AG04450 (cell line): ENCODE data around the gene NOCT. TPM values are rescaled to one million over a fixed set of nuclear protein-coding genes. Genes with fewer than 3 reads are reported as not detected.

Experiments used
- CTCF ChIA-PET: fragments of 300-600, 350-600 bp; formaldehyde crosslinking; extraction: SDS; loops from one replicate; lab custom pipeline; 2022; ENCODE audit warnings: antibody characterized with exemption, inconsistent platforms; lab: Charles Lee
- POLR2A ChIA-PET: fragments of 350-600 bp; formaldehyde crosslinking; extraction: SDS; loops from one replicate; lab custom pipeline; 2021; ENCODE audit warnings: antibody characterized with exemption, inconsistent platforms; lab: Yijun Ruan, JAX
- DNase-seq: peaks from one replicate; pipeline ENCODE4 v3.0.0-alpha.2; 2011; ENCODE audit warnings: low read depth, low spot score
- H3K27ac ChIP-seq: one replicate; pipeline ENCODE4 v1.5.1; 2012; ENCODE audit warnings: low read depth, low read length, control low read depth
- H3K27me3 ChIP-seq: one replicate; pipeline ENCODE4 v1.6.0; 2012; ENCODE audit warnings: low read length; ENCODE audit not compliant: control insufficient read depth, insufficient read depth
- H3K4me3 ChIP-seq: 2 replicates; pipeline ENCODE4 v1.5.1; 2011; ENCODE audit warnings: mild to moderate bottlenecking, low read depth, low read length, control low read depth
- H3K9me3 ChIP-seq: 2 replicates; pipeline ENCODE4 v1.5.1; 2012; ENCODE audit warnings: low read length; ENCODE audit not compliant: control insufficient read depth, insufficient read depth
- polyA plus RNA-seq: library from polyadenylated mRNA; depleted of rRNA; stranded (reverse); fragments of >200 nt; gene quantifications from 2 replicates; pipeline ENCODE4 v1.2.3, GENCODE V29; 2011
- TF ChIP-seq, protein P1 (sequence below): IDR thresholded peaks from 2 replicates; pipeline ENCODE4 v1.5.1; 2011; ENCODE audit warnings: low read depth, low read length, control low read depth, inconsistent platforms

The NOCT gene
- polyA plus RNA-seq, 1 experiment = 5.8 TPM

DNA sequence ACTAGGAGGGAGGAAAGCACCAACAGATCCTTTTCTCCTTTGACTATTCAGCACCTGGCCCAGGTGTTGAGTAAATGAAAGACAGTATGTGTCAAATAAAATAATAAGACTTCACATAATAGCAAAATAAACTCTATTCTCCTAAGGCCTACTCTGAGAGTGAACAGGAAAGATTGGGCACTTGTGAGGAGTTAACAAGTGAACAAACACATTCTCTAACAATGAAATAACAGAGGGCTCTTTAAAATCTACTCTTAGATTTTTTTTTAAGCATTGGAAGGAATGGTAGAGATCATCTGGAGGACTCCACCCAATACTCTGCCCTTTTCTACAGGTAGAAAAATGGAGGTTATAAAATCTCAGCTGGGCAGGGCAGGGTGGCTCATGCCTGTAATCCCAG, 39.1 kb upstream of the NOCT start:
- TF ChIP-seq, protein P1, sequence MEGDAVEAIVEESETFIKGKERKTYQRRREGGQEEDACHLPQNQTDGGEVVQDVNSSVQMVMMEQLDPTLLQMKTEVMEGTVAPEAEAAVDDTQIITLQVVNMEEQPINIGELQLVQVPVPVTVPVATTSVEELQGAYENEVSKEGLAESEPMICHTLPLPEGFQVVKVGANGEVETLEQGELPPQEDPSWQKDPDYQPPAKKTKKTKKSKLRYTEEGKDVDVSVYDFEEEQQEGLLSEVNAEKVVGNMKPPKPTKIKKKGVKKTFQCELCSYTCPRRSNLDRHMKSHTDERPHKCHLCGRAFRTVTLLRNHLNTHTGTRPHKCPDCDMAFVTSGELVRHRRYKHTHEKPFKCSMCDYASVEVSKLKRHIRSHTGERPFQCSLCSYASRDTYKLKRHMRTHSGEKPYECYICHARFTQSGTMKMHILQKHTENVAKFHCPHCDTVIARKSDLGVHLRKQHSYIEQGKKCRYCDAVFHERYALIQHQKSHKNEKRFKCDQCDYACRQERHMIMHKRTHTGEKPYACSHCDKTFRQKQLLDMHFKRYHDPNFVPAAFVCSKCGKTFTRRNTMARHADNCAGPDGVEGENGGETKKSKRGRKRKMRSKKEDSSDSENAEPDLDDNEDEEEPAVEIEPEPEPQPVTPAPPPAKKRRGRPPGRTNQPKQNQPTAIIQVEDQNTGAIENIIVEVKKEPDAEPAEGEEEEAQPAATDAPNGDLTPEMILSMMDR = no peak
- ChIA-PET CTCF (interaction anchor here (0.7 kb wide), 1 partner anchor 34 kb away, joined by 8 read pairs; no protein-coding TSS in a partner anchor), POLR2A (no interaction called here)

DNA sequence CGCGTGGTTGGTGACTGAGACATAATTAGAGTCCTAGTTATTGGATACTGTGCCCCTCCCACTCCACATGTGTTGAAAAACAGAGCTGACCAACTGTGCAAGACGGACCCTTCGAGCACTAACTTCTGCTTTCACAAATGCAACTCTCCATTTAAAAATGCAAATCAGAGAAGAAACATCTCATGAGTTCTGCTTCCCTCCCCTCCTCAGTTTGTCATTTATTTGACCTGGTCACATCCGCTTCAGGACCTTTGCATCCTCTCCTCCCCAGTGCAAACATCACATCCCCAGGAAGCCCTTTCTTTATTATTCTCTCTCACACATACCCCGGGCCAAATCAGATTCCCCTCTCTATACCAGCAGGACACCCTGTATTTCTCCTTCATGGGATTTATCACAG, 38.1 kb upstream of the NOCT start:
- H3K27me3 ChIP-seq = peaks cover 2% of the 10 kb centered on the region
- ChIA-PET CTCF (no interaction called here), POLR2A (no interaction called here)
- H3K27ac ChIP-seq = no peak overlapping the region
- DNase-seq = no peak
- H3K4me3 ChIP-seq = no peak overlapping the region
- H3K9me3 ChIP-seq = no peaks in the 10 kb centered on the region
- TF ChIP-seq, protein P1 = no peak

More for the DNA sequence above, 39.1 kb upstream of the NOCT start:
- H3K27me3 ChIP-seq = peaks cover 2% of the 10 kb centered on the region
- no peak overlapping the region for H3K4me3 ChIP-seq
- no peak overlapping the region for H3K27ac ChIP-seq
- no peak for DNase-seq
- no peaks in the 10 kb centered on the region for H3K9me3 ChIP-seq

DNA sequence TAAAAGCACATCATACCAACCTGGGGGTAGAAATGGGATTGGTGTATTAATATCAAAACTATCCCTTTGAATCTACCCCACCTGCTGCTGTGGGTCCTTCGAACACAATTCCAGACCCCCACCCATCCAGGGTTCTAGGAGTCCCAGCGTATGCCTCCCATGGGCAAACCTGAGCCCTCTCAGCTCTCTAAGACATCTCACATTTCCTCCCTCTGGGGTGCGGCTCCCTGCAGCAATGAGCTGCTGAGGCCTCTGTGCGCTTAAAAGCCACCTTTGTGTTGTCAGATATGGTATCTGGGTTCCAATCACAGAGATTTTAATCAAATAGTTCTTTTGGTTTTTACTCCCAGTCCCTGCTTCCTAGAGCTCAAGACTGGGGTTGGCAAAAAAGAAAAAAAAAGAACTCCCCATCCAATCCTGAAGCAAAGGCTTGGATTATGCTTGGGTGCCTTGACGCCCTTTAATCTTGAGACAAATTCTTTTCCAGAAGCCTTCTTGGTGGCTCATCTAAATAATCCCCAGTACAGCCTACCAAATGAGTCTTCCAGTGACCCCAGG, 37.5 kb upstream of the NOCT start:
- DNase-seq = no peak
- H3K4me3 ChIP-seq = no peak overlapping the region
- TF ChIP-seq, protein P1 = no peak
- CTCF ChIA-PET = no interaction called here
- POLR2A ChIA-PET = no interaction called here
- peaks cover 2% of the 10 kb centered on the region for H3K27me3 ChIP-seq
- no peak overlapping the region for H3K27ac ChIP-seq
- no peaks in the 10 kb centered on the region for H3K9me3 ChIP-seq

DNA sequence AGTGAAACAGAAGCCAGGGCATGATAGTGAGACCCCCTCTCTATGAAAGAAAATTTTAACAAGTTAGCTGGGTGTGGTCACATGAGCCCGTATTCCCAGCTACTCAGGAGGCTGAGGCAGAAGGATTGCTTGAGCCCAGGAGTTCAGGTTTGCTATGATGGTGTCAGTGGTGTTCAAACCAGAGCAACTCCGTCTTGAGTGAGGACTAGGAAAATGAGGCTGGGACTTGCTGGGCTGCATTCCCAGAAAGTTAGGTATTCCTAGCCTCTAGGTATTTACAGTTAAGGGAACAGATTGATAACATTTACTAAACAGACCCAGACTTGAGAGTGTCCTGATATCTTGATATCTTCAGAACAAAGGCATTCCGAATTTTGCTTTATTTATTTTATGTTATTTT, 37.0 kb upstream of the NOCT start:
- H3K27ac ChIP-seq = no peak overlapping the region
- no peak overlapping the region for H3K4me3 ChIP-seq
- CTCF ChIA-PET = no interaction called here
- DNase-seq = no peak
- POLR2A ChIA-PET = no interaction called here
- TF ChIP-seq, protein P1 = no peak
- H3K9me3 ChIP-seq = no peaks in the 10 kb centered on the region
- H3K27me3 ChIP-seq = peaks cover 2% of the 10 kb centered on the region

DNA sequence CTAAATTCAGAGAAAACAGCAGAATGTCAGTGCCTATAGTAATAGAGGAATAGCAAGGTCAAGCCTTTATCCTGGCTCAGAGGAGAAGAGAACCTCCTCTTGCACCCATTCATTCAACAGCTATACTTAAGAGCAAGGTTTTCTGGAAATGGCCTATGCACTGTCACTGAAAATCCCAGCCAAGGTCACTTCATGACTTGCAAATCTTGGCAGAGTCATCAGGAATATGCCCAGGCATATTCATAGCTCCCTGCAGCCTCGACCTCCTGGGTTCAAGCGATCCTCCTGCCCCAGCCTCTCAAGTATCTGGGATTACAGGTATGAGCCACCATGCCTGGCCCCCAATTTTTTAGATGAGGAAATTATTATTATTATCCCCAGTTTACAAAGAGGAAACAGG, 35.8 kb upstream of the NOCT start:
- no peak overlapping the region for H3K27ac ChIP-seq
- H3K27me3 ChIP-seq = peaks cover 2% of the 10 kb centered on the region
- DNase-seq = no peak
- no peak overlapping the region for H3K4me3 ChIP-seq
- TF ChIP-seq, protein P1 = no peak
- ChIA-PET CTCF (no interaction called here), POLR2A (no interaction called here)
- no peaks in the 10 kb centered on the region for H3K9me3 ChIP-seq
